Karpas-422 (cell line): Measurements from ENCODE around the gene SLC7A5. TPM values are rescaled to one million over a fixed set of nuclear protein-coding genes. Genes with fewer than 3 reads are reported as not detected.
"Not testable (repeated sequence)": the region's sequence is repeated elsewhere in the genome, so short reads cannot be mapped to it uniquely, and the experiment has no call there.

ENCODE experiments used
- DNase-seq: peaks from one replicate; pipeline ENCODE4 v3.0.0-alpha.2; 2015
- H2AFZ ChIP-seq: fragments of 200-600 bp; sonication (generic); 2 replicates; pipeline ENCODE4 v1.6.1; 2014; ENCODE audit warnings: antibody characterized with exemption, low read length, mixed read lengths
- H3K27ac ChIP-seq: fragments of 200-600 bp; sonication (generic); 2 replicates; pipeline ENCODE4 v1.5.1; 2014; ENCODE audit warnings: mild to moderate bottlenecking, low read length, moderate library complexity
- H3K27me3 ChIP-seq: fragments of 200-600 bp; sonication (generic); 2 replicates; pipeline ENCODE4 v1.6.1; 2014; ENCODE audit warnings: low read length, mixed read lengths
- H3K36me3 ChIP-seq: fragments of 200-600 bp; sonication (generic); 2 replicates; pipeline ENCODE4 v1.6.1; 2014; ENCODE audit warnings: low read length, mixed read lengths; ENCODE audit not compliant: insufficient read depth
- H3K4me1 ChIP-seq: fragments of 200-600 bp; sonication (generic); 2 replicates; pipeline ENCODE4 v1.6.1; 2014; ENCODE audit warnings: mild to moderate bottlenecking, low read length, mixed read lengths
- H3K4me2 ChIP-seq: fragments of 200-600 bp; sonication (generic); 2 replicates; pipeline ENCODE4 v1.6.1; 2014; ENCODE audit warnings: low read length, low read depth, mild to moderate bottlenecking; ENCODE audit not compliant: poor library complexity, severe bottlenecking
- H3K4me3 ChIP-seq: fragments of 200-600 bp; sonication (generic); 2 replicates; pipeline ENCODE4 v1.5.1; 2014; ENCODE audit warnings: mild to moderate bottlenecking, antibody characterized with exemption, low read length, mixed read lengths
- H3K79me2 ChIP-seq: fragments of 200-600 bp; sonication (generic); 2 replicates; pipeline ENCODE4 v1.6.1; 2014; ENCODE audit warnings: mild to moderate bottlenecking, low read length, mixed read lengths
- H3K9ac ChIP-seq: fragments of 200-600 bp; sonication (generic); 2 replicates; pipeline ENCODE4 v1.6.0; 2014; ENCODE audit warnings: low read length
- H3K9me2 ChIP-seq: fragments of 200-600 bp; sonication (generic), shearing (Covaris generic); replicated peaks from 2 replicates; pipeline ENCODE4 v1.6.0; 2014; ENCODE audit warnings: mild to moderate bottlenecking, low read length, moderate library complexity; ENCODE audit not compliant: insufficient read depth
- H3K9me3 ChIP-seq: fragments of 300-700, 200-600 bp; sonication (generic); 2 replicates; pipeline ENCODE4 v1.6.1; 2014; ENCODE audit warnings: low read length, mixed read lengths
- H4K20me1 ChIP-seq: fragments of 200-600 bp; sonication (generic); 2 replicates; pipeline ENCODE4 v1.6.1; 2014; ENCODE audit warnings: mild to moderate bottlenecking, antibody characterized with exemption, low read length, low read depth; ENCODE audit not compliant: insufficient read depth
- total RNA-seq: library from RNA; depleted of rRNA; stranded (reverse); fragments of >200 nt; shearing (Covaris generic); gene quantifications from 2 replicates; pipeline ENCODE4 v1.2.3, GENCODE V29; 2014; ENCODE audit warnings: low replicate concordance

The SLC7A5 gene
- total RNA-seq, 1 experiment from 2014 or later: 163 TPM

- no peaks in the 10 kb centered on the region for H3K27me3 ChIP-seq
- peaks cover 65% of the 10 kb centered on the region for H3K36me3 ChIP-seq
- no peaks in the 10 kb centered on the region for H3K79me2 ChIP-seq
- peaks cover 61% of the 10 kb centered on the region for H4K20me1 ChIP-seq
- H2AFZ ChIP-seq: no peak overlapping the region
- peaks cover 84% of the 10 kb centered on the region for H3K4me1 ChIP-seq
- peak overlapping the region; percentile 94 for H3K27ac ChIP-seq
- no peaks in the 10 kb centered on the region for H3K9me3 ChIP-seq
- H3K4me2 ChIP-seq: no peak overlapping the region
- no peak overlapping the region for H3K9ac ChIP-seq
- H3K4me3 ChIP-seq: no peak overlapping the region
- H3K9me2 ChIP-seq: no peaks in the 10 kb centered on the region
- no peak for DNase-seq
Measured at GRCh38 chr16:87831421-87832136, 37.7 kb downstream of the SLC7A5 start.

- Histone ChIP-seq H3K27me3 (no peaks in the 10 kb centered on the region), H3K9me2 (no peaks in the 10 kb centered on the region), H3K9me3 (no peaks in the 10 kb centered on the region), H3K4me2 (no peak overlapping the region), H3K9ac (no peak overlapping the region), H3K4me1 (peaks cover 77% of the 10 kb centered on the region), H4K20me1 (peaks cover 54% of the 10 kb centered on the region), H3K36me3 (peaks cover 58% of the 10 kb centered on the region), H2AFZ (no peak overlapping the region), H3K79me2 (no peaks in the 10 kb centered on the region), H3K4me3 (no peak overlapping the region), H3K27ac (no peak overlapping the region; the same call in 1 of the 2 replicates)
- DNase-seq: no peak
Measured at GRCh38 chr16:87830673-87831420, 38.5 kb downstream of the SLC7A5 start.

- Histone ChIP-seq H3K4me1 (peaks cover 77% of the 10 kb centered on the region), H3K36me3 (peaks cover 55% of the 10 kb centered on the region)
Measured at GRCh38 chr16:87829988-87830672, 39.2 kb downstream of the SLC7A5 start.

DNA sequence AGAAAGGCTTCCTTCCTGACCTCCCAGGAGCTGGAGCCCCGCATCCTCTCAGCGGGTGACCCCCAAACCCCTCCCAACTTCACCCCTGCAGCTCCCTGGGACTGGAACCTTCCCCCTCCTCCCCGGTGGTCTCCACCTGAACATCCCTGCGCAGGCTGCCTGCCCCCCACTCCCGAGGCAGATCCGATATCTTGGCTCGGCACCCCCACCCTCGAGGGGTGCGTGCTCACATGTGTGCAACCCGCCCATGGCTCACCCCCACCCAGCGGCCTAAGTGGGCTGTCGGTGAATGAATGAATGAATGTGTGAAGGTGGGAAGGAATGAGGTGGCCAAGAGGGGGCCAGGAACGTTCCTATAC, 39.7 kb downstream of the SLC7A5 start:
- no peaks in the 10 kb centered on the region for H3K79me2 ChIP-seq

More at GRCh38 chr16:87829988-87830672, 39.2 kb downstream of the SLC7A5 start:
- Histone ChIP-seq H4K20me1 (peaks cover 48% of the 10 kb centered on the region), H3K27me3 (no peaks in the 10 kb centered on the region), H3K79me2 (no peaks in the 10 kb centered on the region), H3K4me3 (no peak overlapping the region), H3K4me2 (no peak overlapping the region), H3K9me3 (no peaks in the 10 kb centered on the region), H3K9ac (no peak overlapping the region), H3K27ac (no peak overlapping the region), H2AFZ (no peak overlapping the region), H3K9me2 (no peaks in the 10 kb centered on the region)
- no peak for DNase-seq

GRCh38 chr16:87828907-87829621, 40.2 kb downstream of the SLC7A5 start:
- Histone ChIP-seq H3K9me2 (no peaks in the 10 kb centered on the region), H3K9ac (no peak overlapping the region), H3K4me2 (no peak overlapping the region), H3K4me3 (no peak overlapping the region), H3K27ac (peak overlapping the region; percentile 54), H4K20me1 (peaks cover 37% of the 10 kb centered on the region), H3K27me3 (no peaks in the 10 kb centered on the region), H3K79me2 (no peaks in the 10 kb centered on the region), H3K4me1 (peaks cover 76% of the 10 kb centered on the region), H3K36me3 (peaks cover 45% of the 10 kb centered on the region), H3K9me3 (no peaks in the 10 kb centered on the region), H2AFZ (no peak overlapping the region)
- no peak for DNase-seq

More for the DNA sequence above, 39.7 kb downstream of the SLC7A5 start:
- H3K9ac ChIP-seq: no peak overlapping the region
- no peaks in the 10 kb centered on the region for H3K9me2 ChIP-seq
- H4K20me1 ChIP-seq: peaks cover 43% of the 10 kb centered on the region
- no peaks in the 10 kb centered on the region for H3K9me3 ChIP-seq
- H3K4me1 ChIP-seq: peaks cover 77% of the 10 kb centered on the region
- no peak overlapping the region for H3K4me2 ChIP-seq
- no peak overlapping the region for H2AFZ ChIP-seq
- no peak for DNase-seq
- H3K27me3 ChIP-seq: no peaks in the 10 kb centered on the region
- peaks cover 50% of the 10 kb centered on the region for H3K36me3 ChIP-seq
- no peak overlapping the region for H3K27ac ChIP-seq
- no peak overlapping the region for H3K4me3 ChIP-seq

DNA sequence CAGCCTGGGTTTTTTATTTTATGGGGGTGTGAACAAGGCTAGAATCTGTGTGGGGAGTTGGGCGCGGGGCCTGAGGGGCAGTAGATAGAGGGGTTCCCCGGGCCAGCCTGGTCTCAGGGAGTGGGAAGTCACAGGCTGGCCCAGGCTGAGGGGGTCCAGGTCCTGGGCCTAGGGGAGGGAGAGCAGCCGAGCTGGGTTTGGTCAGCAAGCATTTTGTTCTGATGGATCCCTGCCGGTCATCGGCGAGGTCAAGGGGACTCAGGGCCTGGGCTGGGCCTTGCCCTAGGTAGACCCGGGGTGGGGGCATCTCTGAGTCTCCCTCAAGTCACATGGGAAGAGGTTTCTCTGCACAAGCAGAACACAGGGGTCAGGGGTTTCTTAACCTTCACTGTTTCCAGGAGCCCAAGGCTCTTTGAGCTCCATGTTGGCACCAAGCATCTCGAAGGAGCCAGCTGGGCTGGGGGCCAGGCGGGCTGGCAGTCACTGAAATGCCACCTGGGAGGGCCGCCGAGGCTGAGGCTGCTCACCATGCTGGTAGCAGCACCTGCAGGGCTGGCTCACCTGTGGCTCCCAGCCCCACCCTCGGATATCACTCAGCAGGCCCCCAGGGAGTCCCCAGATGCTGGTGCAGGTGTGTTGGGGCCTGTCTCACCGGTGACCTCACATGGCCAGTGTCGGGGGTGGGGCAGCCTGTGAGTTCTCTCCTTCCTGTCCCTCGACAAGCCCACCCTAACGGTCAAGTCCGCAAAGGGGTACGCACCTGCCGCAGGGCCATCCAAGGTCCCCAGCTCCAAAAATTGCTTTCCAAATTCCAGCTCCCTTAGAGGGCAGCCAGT, 41.0 kb downstream of the SLC7A5 start:
- Histone ChIP-seq H3K4me1 (peaks cover 75% of the 10 kb centered on the region), H3K9me2 (no peaks in the 10 kb centered on the region), H3K9me3 (no peaks in the 10 kb centered on the region), H3K36me3 (peaks cover 43% of the 10 kb centered on the region), H3K79me2 (no peaks in the 10 kb centered on the region), H2AFZ (no peak overlapping the region), H3K27me3 (no peaks in the 10 kb centered on the region), H3K9ac (no peak overlapping the region), H4K20me1 (peaks cover 37% of the 10 kb centered on the region), H3K4me2 (no peak overlapping the region), H3K4me3 (no peak overlapping the region), H3K27ac (peak overlapping the region; percentile 65)
- DNase-seq: peak; percentile 86

DNA sequence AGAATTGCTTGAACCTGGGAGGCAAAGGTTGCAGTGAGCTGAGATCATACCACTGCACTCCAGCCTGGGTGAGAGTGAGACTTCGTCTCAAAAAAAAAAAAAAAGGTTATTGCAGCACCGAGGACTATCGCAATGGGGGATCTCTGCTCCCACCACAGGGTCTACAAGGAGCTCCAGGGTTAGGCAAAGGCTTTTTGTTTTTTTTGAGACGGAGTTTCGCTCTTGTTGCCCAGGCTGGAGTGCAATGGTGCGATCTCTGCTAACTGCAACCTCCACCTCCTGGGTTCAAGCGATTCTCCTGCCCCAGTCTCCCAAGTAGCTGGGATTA, 41.8 kb downstream of the SLC7A5 start:
- H3K27me3 ChIP-seq, DNase-seq, H3K9me2 ChIP-seq, H2AFZ ChIP-seq, H3K4me2 ChIP-seq, H3K4me3 ChIP-seq, H3K9me3 ChIP-seq, H3K79me2 ChIP-seq, H3K9ac ChIP-seq: not testable (repeated sequence)
- Histone ChIP-seq H3K4me1 (peaks cover 68% of the 10 kb centered on the region), H4K20me1 (peaks cover 37% of the 10 kb centered on the region), H3K36me3 (peaks cover 40% of the 10 kb centered on the region), H3K27ac (peak overlapping the region; percentile 65; the same call in 1 of the 2 replicates)
